Adrenal gland (tissue), 5 donors: ENCODE measurements around the gene TSKU.

Experiments
- POLR2A ChIP-seq, 2 donors: fragments of 450-650 bp; IDR thresholded peaks; one replicate each; pipeline ENCODE4 v1.6.1; 2017; ENCODE audit warnings: antibody characterized with exemption in 2 of 2, mild to moderate bottlenecking in 2 of 2, moderate library complexity in 1 of 2
- TF ChIP-seq, protein P1 (sequence below), 6 experiments: fragments of 450-650 bp in 4 of 6; fragments of 200-600 bp in 2 of 6; sonication (generic) in 1 of 6; IDR thresholded peaks; 1 replicate in 5 of 6; 2 replicates in 1 of 6; pipeline versions ENCODE4 v1.5.1 to v1.8.0; 2016 to 2021; ENCODE audit warnings: antibody characterized with exemption in 6 of 6, mild to moderate bottlenecking in 2 of 6, moderate library complexity in 1 of 6
- donor health status: DM: no; HTN: no; CAD: no.

DNA sequence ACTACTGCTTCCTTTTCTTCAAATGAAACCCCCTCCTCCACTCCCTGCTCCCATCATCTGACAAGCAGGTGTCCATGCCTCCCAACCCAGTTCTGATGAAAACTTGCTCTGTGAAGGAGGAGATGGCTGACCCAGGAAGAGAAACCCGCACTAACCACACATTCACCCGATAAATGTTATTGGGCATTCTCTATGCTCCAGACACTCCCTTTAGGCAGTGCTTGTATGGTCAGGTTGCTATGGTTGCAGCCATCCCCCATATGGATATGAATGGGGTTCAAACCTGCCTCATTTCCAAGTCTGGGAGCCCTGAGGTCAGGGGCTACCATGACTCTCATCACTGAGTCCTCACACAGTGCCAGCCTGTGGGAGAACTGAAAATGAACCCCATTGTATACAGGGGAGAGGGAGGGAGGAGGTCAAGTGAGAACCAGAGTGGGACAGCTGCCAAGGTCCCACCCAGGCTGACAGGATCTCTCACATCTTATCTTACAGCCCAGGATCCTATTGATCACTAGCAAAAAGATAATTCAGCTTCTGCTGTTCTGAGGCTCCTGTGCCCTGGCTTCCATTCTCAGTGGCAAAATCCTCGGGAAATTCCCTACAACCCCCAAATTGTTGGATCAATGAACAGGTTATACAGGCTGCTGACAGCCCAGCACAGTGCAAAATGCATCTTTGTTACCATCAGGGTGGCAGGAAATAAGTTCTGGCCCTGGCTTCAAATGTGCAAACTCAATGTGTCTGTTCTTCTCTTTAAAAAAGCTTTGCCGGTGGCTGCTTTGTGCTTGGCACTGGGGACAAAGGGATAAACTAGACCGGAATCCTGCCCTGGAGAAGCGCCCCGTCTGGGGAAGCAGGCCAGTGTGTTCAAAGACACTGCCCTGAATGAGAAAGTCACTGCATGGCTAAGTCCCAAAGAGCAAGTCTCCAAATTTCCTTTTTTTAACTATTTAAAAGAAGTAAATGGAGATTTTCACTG lies 54.8 kb downstream of the TSKU start:
- TF ChIP-seq, protein P1, sequence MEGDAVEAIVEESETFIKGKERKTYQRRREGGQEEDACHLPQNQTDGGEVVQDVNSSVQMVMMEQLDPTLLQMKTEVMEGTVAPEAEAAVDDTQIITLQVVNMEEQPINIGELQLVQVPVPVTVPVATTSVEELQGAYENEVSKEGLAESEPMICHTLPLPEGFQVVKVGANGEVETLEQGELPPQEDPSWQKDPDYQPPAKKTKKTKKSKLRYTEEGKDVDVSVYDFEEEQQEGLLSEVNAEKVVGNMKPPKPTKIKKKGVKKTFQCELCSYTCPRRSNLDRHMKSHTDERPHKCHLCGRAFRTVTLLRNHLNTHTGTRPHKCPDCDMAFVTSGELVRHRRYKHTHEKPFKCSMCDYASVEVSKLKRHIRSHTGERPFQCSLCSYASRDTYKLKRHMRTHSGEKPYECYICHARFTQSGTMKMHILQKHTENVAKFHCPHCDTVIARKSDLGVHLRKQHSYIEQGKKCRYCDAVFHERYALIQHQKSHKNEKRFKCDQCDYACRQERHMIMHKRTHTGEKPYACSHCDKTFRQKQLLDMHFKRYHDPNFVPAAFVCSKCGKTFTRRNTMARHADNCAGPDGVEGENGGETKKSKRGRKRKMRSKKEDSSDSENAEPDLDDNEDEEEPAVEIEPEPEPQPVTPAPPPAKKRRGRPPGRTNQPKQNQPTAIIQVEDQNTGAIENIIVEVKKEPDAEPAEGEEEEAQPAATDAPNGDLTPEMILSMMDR (IDR thresholded peaks at IDR 0.05) = no peak
- TF ChIP-seq POLR2A (IDR thresholded peaks at IDR 0.05) = no peak
